HepG2 (cell line): Measurements from ENCODE around the gene TPX2. TPM values are rescaled to one million over a fixed set of nuclear protein-coding genes. Genes with fewer than 3 reads are reported as not detected.
A peak's percentile ranks its signal among the peaks of the same experiment; 100 is the strongest.

Experiments
- KAT2B ChIP-seq: fragments of 150-350 bp; IDR thresholded peaks from 2 replicates; pipeline ENCODE4 v1.6.1; 2014; ENCODE audit warnings: low read depth, low read length, borderline replicate concordance
- KLF16 ChIP-seq, 2 experiments: sonication (generic) in 1 of 2; formaldehyde crosslinking in 1 of 2; IDR thresholded peaks; 2 replicates each; pipeline versions ENCODE4 v1.6.1 to v1.8.0; 2016 to 2023; ENCODE audit warnings: missing genetic modification reagents in 2 of 2, missing compliant biosample characterization in 1 of 2
- MEIS2 ChIP-seq: sonication (generic); formaldehyde crosslinking; IDR thresholded peaks from 2 replicates; pipeline ENCODE4 v1.9.0; 2021; ENCODE audit warnings: mild to moderate bottlenecking, missing genetic modification reagents
- NR2C2 ChIP-seq: sonication (generic); formaldehyde crosslinking; IDR thresholded peaks from 2 replicates; pipeline ENCODE4 v1.4.0; 2020; ENCODE audit warnings: missing genetic modification reagents, mild to moderate bottlenecking, moderate library complexity, borderline replicate concordance
- PHF8 ChIP-seq: sonication (generic); formaldehyde crosslinking; IDR thresholded peaks from 2 replicates; pipeline ENCODE4 v1.5.0; 2020; ENCODE audit warnings: missing genetic modification reagents
- RAD51 ChIP-seq: fragments of 450-650 bp; IDR thresholded peaks from 2 replicates; pipeline ENCODE4 v1.6.1; 2016; ENCODE audit warnings: borderline replicate concordance
- RFX1 ChIP-seq: fragments of 450-650 bp; IDR thresholded peaks from 2 replicates; pipeline ENCODE4 v1.6.1; 2017
- SOX5 ChIP-seq: IDR thresholded peaks from 2 replicates; pipeline ENCODE4 v1.6.1; 2016; ENCODE audit warnings: borderline replicate concordance
- THAP11 ChIP-seq: IDR thresholded peaks from 2 replicates; pipeline ENCODE4 v1.6.1; 2016; ENCODE audit warnings: missing biosample characterization, missing genetic modification reagents
- ZFP36L1 ChIP-seq: sonication (generic); formaldehyde crosslinking; IDR thresholded peaks from 2 replicates; pipeline ENCODE4 v1.8.0; 2022; ENCODE audit warnings: mild to moderate bottlenecking, missing genetic modification reagents, moderate library complexity
- ZFX ChIP-seq: sonication (generic); formaldehyde crosslinking; IDR thresholded peaks from 2 replicates; pipeline ENCODE4 v1.4.0; 2020; ENCODE audit warnings: mild to moderate bottlenecking, low read depth, missing genetic modification reagents, moderate library complexity
- ZNF121 ChIP-seq: sonication (generic); formaldehyde crosslinking; IDR thresholded peaks from 2 replicates; pipeline ENCODE4 v1.5.0; 2020; ENCODE audit warnings: mild to moderate bottlenecking, missing genetic modification reagents
- ZNF432 ChIP-seq: sonication (generic); formaldehyde crosslinking; IDR thresholded peaks from 2 replicates; pipeline ENCODE4 v1.5.0; 2020; ENCODE audit warnings: missing genetic modification reagents, mild to moderate bottlenecking, borderline replicate concordance
- ZNF510 ChIP-seq: sonication (generic); formaldehyde crosslinking; IDR thresholded peaks from 2 replicates; pipeline ENCODE4 v1.4.0; 2020; ENCODE audit warnings: low read depth, mild to moderate bottlenecking, missing genetic modification reagents
- polyA plus RNA-seq, 8 experiments: library from polyadenylated mRNA; depleted of rRNA in 3 of 8; stranded (reverse) in 7 of 8; unstranded in 1 of 8; fragments of >200 nt; fragmentation: Illumina TruSeq in 4 of 8; extraction: Trizol in 4 of 8; gene quantifications; 2 replicates each; pipeline versions ENCODE4 v1.2.1 to v1.2.3, GENCODE V29; 2011 to 2016; ENCODE audit warnings: low read depth in 4 of 8, missing spikeins in 1 of 8, mixed read lengths in 1 of 8; ENCODE audit not compliant: insufficient read depth in 1 of 8
- total RNA-seq, 5 experiments: library from RNA; depleted of rRNA; stranded (reverse); fragments of >200 nt; fragmentation: Illumina TruSeq; extraction: Trizol; gene quantifications; 2 replicates each; pipeline ENCODE4 v1.2.3, GENCODE V29; 2016; ENCODE audit warnings: low read depth in 1 of 5
- TF ChIP-seq, protein P1 (sequence below): sonication (generic); formaldehyde crosslinking; conservative IDR thresholded peaks from 2 replicates; pipeline ENCODE4 v1.8.0; 2022; ENCODE audit warnings: missing genetic modification reagents
- TF ChIP-seq, protein P2 (sequence below): sonication (generic); formaldehyde crosslinking; IDR thresholded peaks from 2 replicates; pipeline ENCODE4 v1.8.0; 2022; ENCODE audit warnings: missing genetic modification reagents, mild to moderate bottlenecking, borderline replicate concordance
- TF ChIP-seq, protein P3 (sequence below): sonication (generic); formaldehyde crosslinking; IDR thresholded peaks from 2 replicates; pipeline ENCODE4 v1.9.0; 2021; ENCODE audit warnings: missing genetic modification reagents, mild to moderate bottlenecking, borderline replicate concordance
- TF ChIP-seq, protein P4 (sequence below): fragments of 450-650 bp; IDR thresholded peaks from 2 replicates; pipeline ENCODE4 v1.6.1; 2016
- TF ChIP-seq, protein P5 (sequence below): conservative IDR thresholded peaks from 2 replicates; pipeline ENCODE4 v1.6.1; 2018; ENCODE audit warnings: missing genetic modification reagents
- TF ChIP-seq, protein P6 (sequence below): sonication (generic); formaldehyde crosslinking; IDR thresholded peaks from 2 replicates; pipeline ENCODE4 v1.4.0; 2020; ENCODE audit warnings: missing genetic modification reagents, mild to moderate bottlenecking, borderline replicate concordance

TPX2 gene
- total and polyA plus RNA-seq, 2 of the 13 experiments (the other 11 are each of a cell fraction or from before 2014, with no cell fraction given) = 34.3 to 124 TPM

DNA sequence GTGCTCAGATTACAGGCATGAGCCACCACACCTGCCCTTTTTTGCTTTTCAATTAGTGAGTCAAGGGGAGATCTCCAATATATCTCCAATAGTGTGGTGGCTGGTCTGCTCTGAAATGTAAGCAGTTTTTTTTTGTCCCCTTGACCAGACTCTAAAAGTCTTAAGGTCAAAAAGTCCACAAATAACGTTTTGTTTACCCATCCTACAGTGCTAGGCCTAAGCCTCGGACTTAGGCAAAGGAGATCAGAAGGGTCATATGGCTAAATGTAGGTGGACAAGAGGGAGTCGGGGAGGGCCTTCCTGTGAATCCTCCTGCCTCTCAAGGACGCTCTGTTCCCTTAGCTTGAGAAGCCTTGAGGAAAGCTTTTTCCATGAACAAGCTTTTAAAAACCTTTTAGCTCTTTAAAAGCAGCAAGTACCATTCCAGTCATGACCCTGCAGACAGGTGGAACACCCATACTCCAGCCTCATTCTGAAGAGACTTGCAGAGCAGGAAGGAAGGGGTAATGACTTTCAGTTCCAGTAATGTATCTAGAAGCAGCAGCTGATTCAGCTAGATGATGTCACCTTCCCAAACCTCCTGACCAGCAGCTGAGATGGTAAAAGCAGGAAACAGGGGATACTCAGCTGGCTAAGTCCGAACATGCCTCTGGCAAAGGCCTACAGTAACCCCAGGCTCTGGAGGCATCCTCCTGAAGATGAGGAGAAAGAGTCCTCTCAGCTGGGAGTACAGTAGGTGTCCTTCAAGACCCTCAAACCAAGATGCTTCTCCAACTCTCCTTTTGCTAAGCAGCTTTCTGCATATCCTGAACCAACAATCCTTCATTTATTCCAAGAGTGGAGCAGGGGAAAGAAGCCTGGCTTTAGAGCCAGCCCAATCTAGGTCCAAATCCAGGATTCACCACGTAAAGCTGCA is 40.0 kb upstream of the TPX2 start (continued):
- no peak for TF ChIP-seq RAD51
- TF ChIP-seq ZFX (CRISPR knock-in tag) = peak; percentile 88
- peak in 1 of 2 experiments; percentile 67; a peak in 2 of 4 replicates for TF ChIP-seq KLF16 (CRISPR knock-in tag; IDR thresholded peaks at IDR 0.05)
- TF ChIP-seq, protein P1, sequence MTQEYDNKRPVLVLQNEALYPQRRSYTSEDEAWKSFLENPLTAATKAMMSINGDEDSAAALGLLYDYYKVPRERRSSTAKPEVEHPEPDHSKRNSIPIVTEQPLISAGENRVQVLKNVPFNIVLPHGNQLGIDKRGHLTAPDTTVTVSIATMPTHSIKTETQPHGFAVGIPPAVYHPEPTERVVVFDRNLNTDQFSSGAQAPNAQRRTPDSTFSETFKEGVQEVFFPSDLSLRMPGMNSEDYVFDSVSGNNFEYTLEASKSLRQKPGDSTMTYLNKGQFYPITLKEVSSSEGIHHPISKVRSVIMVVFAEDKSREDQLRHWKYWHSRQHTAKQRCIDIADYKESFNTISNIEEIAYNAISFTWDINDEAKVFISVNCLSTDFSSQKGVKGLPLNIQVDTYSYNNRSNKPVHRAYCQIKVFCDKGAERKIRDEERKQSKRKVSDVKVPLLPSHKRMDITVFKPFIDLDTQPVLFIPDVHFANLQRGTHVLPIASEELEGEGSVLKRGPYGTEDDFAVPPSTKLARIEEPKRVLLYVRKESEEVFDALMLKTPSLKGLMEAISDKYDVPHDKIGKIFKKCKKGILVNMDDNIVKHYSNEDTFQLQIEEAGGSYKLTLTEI (CRISPR knock-in tag) = no peak
- TF ChIP-seq, protein P2, sequence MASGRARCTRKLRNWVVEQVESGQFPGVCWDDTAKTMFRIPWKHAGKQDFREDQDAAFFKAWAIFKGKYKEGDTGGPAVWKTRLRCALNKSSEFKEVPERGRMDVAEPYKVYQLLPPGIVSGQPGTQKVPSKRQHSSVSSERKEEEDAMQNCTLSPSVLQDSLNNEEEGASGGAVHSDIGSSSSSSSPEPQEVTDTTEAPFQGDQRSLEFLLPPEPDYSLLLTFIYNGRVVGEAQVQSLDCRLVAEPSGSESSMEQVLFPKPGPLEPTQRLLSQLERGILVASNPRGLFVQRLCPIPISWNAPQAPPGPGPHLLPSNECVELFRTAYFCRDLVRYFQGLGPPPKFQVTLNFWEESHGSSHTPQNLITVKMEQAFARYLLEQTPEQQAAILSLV (CRISPR knock-in tag) = no peak; the same call in 1 of the 2 replicates
- TF ChIP-seq NR2C2 (CRISPR knock-in tag) = peak; percentile 60; the same call in 1 of the 2 replicates
- TF ChIP-seq, protein P3, sequence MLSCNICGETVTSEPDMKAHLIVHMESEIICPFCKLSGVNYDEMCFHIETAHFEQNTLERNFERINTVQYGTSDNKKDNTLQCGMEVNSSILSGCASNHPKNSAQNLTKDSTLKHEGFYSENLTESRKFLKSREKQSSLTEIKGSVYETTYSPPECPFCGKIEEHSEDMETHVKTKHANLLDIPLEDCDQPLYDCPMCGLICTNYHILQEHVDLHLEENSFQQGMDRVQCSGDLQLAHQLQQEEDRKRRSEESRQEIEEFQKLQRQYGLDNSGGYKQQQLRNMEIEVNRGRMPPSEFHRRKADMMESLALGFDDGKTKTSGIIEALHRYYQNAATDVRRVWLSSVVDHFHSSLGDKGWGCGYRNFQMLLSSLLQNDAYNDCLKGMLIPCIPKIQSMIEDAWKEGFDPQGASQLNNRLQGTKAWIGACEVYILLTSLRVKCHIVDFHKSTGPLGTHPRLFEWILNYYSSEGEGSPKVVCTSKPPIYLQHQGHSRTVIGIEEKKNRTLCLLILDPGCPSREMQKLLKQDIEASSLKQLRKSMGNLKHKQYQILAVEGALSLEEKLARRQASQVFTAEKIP (CRISPR knock-in tag) = no peak
- TF ChIP-seq ZNF432 = no peak
- TF ChIP-seq PHF8 (CRISPR knock-in tag) = no peak; the same call in 1 of the 2 replicates
- TF ChIP-seq SOX5 (CRISPR knock-in tag) = peak; percentile 31; the same call in 1 of the 2 replicates
- TF ChIP-seq, protein P4, sequence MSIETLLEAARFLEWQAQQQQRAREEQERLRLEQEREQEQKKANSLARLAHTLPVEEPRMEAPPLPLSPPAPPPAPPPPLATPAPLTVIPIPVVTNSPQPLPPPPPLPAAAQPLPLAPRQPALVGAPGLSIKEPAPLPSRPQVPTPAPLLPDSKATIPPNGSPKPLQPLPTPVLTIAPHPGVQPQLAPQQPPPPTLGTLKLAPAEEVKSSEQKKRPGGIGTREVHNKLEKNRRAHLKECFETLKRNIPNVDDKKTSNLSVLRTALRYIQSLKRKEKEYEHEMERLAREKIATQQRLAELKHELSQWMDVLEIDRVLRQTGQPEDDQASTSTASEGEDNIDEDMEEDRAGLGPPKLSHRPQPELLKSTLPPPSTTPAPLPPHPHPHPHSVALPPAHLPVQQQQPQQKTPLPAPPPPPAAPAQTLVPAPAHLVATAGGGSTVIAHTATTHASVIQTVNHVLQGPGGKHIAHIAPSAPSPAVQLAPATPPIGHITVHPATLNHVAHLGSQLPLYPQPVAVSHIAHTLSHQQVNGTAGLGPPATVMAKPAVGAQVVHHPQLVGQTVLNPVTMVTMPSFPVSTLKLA = no peak
- TF ChIP-seq ZFP36L1 = 0 out of 2 replicates have a peak, but pooled peaks have one; percentile 9
- no peak for TF ChIP-seq KAT2B
- 0 out of 2 replicates have a peak, but pooled peaks have one; percentile 60 for TF ChIP-seq ZNF510 (CRISPR knock-in tag)
- no peak for TF ChIP-seq RFX1
- no peak for TF ChIP-seq ZNF121 (CRISPR knock-in tag)
- TF ChIP-seq, protein P5, sequence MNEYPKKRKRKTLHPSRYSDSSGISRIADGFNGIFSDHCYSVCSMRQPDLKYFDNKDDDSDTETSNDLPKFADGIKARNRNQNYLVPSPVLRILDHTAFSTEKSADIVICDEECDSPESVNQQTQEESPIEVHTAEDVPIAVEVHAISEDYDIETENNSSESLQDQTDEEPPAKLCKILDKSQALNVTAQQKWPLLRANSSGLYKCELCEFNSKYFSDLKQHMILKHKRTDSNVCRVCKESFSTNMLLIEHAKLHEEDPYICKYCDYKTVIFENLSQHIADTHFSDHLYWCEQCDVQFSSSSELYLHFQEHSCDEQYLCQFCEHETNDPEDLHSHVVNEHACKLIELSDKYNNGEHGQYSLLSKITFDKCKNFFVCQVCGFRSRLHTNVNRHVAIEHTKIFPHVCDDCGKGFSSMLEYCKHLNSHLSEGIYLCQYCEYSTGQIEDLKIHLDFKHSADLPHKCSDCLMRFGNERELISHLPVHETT (CRISPR knock-in tag) = no peak
- no peak; the same call in 1 of the 2 replicates for TF ChIP-seq MEIS2 (CRISPR knock-in tag)
- TF ChIP-seq, protein P6, sequence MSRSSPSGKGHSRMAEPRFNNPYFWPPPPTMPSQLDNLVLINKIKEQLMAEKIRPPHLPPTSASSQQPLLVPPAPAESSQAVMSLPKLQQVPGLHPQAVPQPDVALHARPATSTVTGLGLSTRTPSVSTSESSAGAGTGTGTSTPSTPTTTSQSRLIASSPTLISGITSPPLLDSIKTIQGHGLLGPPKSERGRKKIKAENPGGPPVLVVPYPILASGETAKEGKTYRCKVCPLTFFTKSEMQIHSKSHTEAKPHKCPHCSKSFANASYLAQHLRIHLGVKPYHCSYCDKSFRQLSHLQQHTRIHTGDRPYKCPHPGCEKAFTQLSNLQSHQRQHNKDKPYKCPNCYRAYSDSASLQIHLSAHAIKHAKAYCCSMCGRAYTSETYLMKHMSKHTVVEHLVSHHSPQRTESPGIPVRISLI (CRISPR knock-in tag) = peak; percentile 95
- TF ChIP-seq THAP11 (CRISPR knock-in tag) = peak; percentile 41; the same call in 1 of the 2 replicates
